H1 (cell line): ENCODE measurements around the gene SLC5A9. TPM values are rescaled to one million over a fixed set of nuclear protein-coding genes. Genes with fewer than 3 reads are reported as not detected.

ENCODE experiments used
- CBX5 ChIP-seq: fragments of 300-800, 300-1000 bp; sonication (generic); IDR thresholded peaks from 2 replicates; pipeline ENCODE4 v1.7.1; 2016; ENCODE audit warnings: antibody characterized with exemption, low read length, low read depth
- JUN ChIP-seq: IDR thresholded peaks from 2 replicates; pipeline ENCODE4 v1.6.1; 2011; ENCODE audit warnings: low read depth, mild to moderate bottlenecking, improper control_type of control experiment, low read length
- POU5F1 ChIP-seq: IDR thresholded peaks from 2 replicates; pipeline ENCODE4 v1.6.1; 2011; ENCODE audit warnings: low read depth, mild to moderate bottlenecking, low read length, moderate library complexity
- RAD21 ChIP-seq, 2 experiments: IDR thresholded peaks in 1 of 2; conservative IDR thresholded peaks in 1 of 2; 2 replicates each; pipeline ENCODE4 v1.6.1; 2011; ENCODE audit warnings: low read depth in 2 of 2, low read length in 2 of 2, improper control_type of control experiment in 1 of 2, inconsistent platforms in 1 of 2, mild to moderate bottlenecking in 1 of 2, moderate library complexity in 1 of 2
- polyA plus RNA-seq, 7 experiments: library from polyadenylated mRNA; depleted of rRNA in 3 of 7; stranded (reverse) in 5 of 7; unstranded in 2 of 7; fragments of >200 nt in 5 of 7; fragments of 200-250 nt in 2 of 7; gene quantifications; 1 replicate in 5 of 7; 2 replicates in 1 of 7; 4 replicates in 1 of 7; pipeline versions ENCODE4 v1.2.1 to v1.2.3, GENCODE V29; 2011 to 2013; ENCODE audit warnings: missing spikeins in 2 of 7, mixed read lengths in 2 of 7
- total RNA-seq: library from RNA; stranded (reverse); fragmentation: NEBNext Ultra II Directional; extraction: Animal tissue kit (Norgen Biotek cat#: 25700); gene quantifications from 2 replicates; pipeline ENCODE4 v1.2.1, GENCODE V29; 2021
- TF ChIP-seq, protein P1 (sequence below): fragments of 300-600 bp; sonication (generic); IDR thresholded peaks from 2 replicates; pipeline ENCODE4 v1.7.1; 2012; ENCODE audit warnings: low read length, moderate library complexity, mild to moderate bottlenecking, inconsistent platforms; ENCODE audit not compliant: insufficient replicate concordance

Gene SLC5A9
- total and polyA plus RNA-seq, 2 of the 8 experiments (the other 6 are each of a cell fraction or from before 2014, with no cell fraction given): 0.03 TPM; not detected in 1

DNA sequence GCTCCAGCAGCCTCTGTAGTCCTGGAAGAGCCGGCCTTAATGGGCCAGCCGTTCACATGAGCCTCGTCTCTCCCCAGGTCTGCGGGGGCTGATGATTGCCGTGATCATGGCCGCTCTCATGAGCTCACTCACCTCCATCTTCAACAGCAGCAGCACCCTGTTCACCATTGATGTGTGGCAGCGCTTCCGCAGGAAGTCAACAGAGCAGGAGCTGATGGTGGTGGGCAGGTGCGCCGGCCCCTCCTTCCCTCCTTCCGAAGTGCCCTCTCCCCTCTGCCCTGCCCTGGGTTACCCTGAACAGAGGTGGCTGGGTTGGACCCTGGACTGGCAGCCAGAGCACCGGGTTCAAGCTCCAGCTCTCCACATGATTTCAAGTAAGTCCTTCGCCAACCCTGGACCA, 13.1 kb downstream of the SLC5A9 start (continued):
- TF ChIP-seq, protein P1, sequence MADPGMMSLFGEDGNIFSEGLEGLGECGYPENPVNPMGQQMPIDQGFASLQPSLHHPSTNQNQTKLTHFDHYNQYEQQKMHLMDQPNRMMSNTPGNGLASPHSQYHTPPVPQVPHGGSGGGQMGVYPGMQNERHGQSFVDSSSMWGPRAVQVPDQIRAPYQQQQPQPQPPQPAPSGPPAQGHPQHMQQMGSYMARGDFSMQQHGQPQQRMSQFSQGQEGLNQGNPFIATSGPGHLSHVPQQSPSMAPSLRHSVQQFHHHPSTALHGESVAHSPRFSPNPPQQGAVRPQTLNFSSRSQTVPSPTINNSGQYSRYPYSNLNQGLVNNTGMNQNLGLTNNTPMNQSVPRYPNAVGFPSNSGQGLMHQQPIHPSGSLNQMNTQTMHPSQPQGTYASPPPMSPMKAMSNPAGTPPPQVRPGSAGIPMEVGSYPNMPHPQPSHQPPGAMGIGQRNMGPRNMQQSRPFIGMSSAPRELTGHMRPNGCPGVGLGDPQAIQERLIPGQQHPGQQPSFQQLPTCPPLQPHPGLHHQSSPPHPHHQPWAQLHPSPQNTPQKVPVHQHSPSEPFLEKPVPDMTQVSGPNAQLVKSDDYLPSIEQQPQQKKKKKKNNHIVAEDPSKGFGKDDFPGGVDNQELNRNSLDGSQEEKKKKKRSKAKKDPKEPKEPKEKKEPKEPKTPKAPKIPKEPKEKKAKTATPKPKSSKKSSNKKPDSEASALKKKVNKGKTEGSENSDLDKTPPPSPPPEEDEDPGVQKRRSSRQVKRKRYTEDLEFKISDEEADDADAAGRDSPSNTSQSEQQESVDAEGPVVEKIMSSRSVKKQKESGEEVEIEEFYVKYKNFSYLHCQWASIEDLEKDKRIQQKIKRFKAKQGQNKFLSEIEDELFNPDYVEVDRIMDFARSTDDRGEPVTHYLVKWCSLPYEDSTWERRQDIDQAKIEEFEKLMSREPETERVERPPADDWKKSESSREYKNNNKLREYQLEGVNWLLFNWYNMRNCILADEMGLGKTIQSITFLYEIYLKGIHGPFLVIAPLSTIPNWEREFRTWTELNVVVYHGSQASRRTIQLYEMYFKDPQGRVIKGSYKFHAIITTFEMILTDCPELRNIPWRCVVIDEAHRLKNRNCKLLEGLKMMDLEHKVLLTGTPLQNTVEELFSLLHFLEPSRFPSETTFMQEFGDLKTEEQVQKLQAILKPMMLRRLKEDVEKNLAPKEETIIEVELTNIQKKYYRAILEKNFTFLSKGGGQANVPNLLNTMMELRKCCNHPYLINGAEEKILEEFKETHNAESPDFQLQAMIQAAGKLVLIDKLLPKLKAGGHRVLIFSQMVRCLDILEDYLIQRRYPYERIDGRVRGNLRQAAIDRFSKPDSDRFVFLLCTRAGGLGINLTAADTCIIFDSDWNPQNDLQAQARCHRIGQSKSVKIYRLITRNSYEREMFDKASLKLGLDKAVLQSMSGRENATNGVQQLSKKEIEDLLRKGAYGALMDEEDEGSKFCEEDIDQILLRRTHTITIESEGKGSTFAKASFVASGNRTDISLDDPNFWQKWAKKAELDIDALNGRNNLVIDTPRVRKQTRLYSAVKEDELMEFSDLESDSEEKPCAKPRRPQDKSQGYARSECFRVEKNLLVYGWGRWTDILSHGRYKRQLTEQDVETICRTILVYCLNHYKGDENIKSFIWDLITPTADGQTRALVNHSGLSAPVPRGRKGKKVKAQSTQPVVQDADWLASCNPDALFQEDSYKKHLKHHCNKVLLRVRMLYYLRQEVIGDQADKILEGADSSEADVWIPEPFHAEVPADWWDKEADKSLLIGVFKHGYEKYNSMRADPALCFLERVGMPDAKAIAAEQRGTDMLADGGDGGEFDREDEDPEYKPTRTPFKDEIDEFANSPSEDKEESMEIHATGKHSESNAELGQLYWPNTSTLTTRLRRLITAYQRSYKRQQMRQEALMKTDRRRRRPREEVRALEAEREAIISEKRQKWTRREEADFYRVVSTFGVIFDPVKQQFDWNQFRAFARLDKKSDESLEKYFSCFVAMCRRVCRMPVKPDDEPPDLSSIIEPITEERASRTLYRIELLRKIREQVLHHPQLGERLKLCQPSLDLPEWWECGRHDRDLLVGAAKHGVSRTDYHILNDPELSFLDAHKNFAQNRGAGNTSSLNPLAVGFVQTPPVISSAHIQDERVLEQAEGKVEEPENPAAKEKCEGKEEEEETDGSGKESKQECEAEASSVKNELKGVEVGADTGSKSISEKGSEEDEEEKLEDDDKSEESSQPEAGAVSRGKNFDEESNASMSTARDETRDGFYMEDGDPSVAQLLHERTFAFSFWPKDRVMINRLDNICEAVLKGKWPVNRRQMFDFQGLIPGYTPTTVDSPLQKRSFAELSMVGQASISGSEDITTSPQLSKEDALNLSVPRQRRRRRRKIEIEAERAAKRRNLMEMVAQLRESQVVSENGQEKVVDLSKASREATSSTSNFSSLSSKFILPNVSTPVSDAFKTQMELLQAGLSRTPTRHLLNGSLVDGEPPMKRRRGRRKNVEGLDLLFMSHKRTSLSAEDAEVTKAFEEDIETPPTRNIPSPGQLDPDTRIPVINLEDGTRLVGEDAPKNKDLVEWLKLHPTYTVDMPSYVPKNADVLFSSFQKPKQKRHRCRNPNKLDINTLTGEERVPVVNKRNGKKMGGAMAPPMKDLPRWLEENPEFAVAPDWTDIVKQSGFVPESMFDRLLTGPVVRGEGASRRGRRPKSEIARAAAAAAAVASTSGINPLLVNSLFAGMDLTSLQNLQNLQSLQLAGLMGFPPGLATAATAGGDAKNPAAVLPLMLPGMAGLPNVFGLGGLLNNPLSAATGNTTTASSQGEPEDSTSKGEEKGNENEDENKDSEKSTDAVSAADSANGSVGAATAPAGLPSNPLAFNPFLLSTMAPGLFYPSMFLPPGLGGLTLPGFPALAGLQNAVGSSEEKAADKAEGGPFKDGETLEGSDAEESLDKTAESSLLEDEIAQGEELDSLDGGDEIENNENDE: no peak
- TF ChIP-seq POU5F1 (no peak), JUN (no peak), CBX5 (no peak), RAD21 (IDR thresholded peaks at IDR 0.05 in 1 of 2, conservative IDR thresholded peaks at IDR 0.05 in 1 of 2; ENCODE audit: low read depth in 2 of 2, low read length in 2 of 2) (no peak)
